Esophagus squamous epithelium (tissue), 4 donors: ENCODE data around the gene DTX4.

ENCODE experiments used
- CTCF ChIP-seq, 6 experiments: fragments of 450-650 bp in 4 of 6; fragments of 200-600 bp in 2 of 6; sonication (generic) in 2 of 6; IDR thresholded peaks; one replicate each; pipeline ENCODE4 v1.5.1; 2016 to 2019; ENCODE audit warnings: antibody characterized with exemption in 6 of 6, mild to moderate bottlenecking in 4 of 6, moderate library complexity in 4 of 6
- POLR2A ChIP-seq, 4 donors: fragments of 450-650 bp; IDR thresholded peaks; one replicate each; pipeline ENCODE4 v1.6.1; 2017; ENCODE audit warnings: antibody characterized with exemption in 4 of 4, mild to moderate bottlenecking in 4 of 4, moderate library complexity in 3 of 4

GRCh38 chr11:59144096-59144495 is 27.8 kb upstream of the DTX4 start:
- TF ChIP-seq CTCF (IDR thresholded peaks at IDR 0.05): no peak
- no peak for TF ChIP-seq POLR2A (IDR thresholded peaks at IDR 0.05)
